Esophagus squamous epithelium (tissue), 5 donors: ENCODE results near the gene NFYB. TPM values are rescaled to one million over a fixed set of nuclear protein-coding genes. Genes with fewer than 3 reads are reported as not detected.

Source experiments
- DNase-seq: peaks from one replicate; lab custom pipeline; 2025; lab: John Stamatoyannopoulos, UW
- H3K27ac ChIP-seq, 4 donors: fragments of 200-600 bp; sonication (generic); one replicate each; pipeline ENCODE4 v1.5.1; 2016 to 2019; ENCODE audit warnings: mild to moderate bottlenecking in 1 of 4
- H3K27me3 ChIP-seq, 4 donors: fragments of 200-600 bp; sonication (generic); 1 replicate in 3 of 4; 2 replicates in 1 of 4; pipeline versions ENCODE4 v1.5.1 to v1.6.0; 2017 to 2021; ENCODE audit warnings: antibody characterized with exemption in 1 of 4
- H3K36me3 ChIP-seq, 3 donors: fragments of 200-600 bp; sonication (generic); one replicate each; pipeline ENCODE4 v1.5.1; 2016 to 2019
- H3K4me1 ChIP-seq, 3 donors: fragments of 200-600 bp; sonication (generic); one replicate each; pipeline ENCODE4 v1.5.1; 2017 to 2019
- H3K4me3 ChIP-seq, 4 donors: fragments of 200-600 bp; sonication (generic); 1 replicate in 3 of 4; 2 replicates in 1 of 4; pipeline ENCODE4 v1.5.1; 2016 to 2019; ENCODE audit warnings: mild to moderate bottlenecking in 2 of 4, moderate library complexity in 1 of 4
- H3K9me3 ChIP-seq, 3 donors: fragments of 200-600 bp; sonication (generic); one replicate each; pipeline ENCODE4 v1.5.1; 2016 to 2019
- POLR2A ChIP-seq, 4 donors: fragments of 450-650 bp; IDR thresholded peaks; one replicate each; pipeline ENCODE4 v1.6.1; 2017; ENCODE audit warnings: antibody characterized with exemption in 4 of 4, mild to moderate bottlenecking in 4 of 4, moderate library complexity in 3 of 4
- WGBS, 2 donors: methylation state at CpG; one replicate each; pipeline ENCODE4 v1.1.5; 2018; 5-methylcytosine and 5-hydroxymethylcytosine counted together
- intact Hi-C: fragments of 100-400 bp; cut with DNase I; formaldehyde crosslinking; loops from one replicate; pipeline ENCODE4 v1.15.0; 2022
- small RNA-seq, 4 donors: library from RNA; depleted of rRNA; stranded (forward); fragments of <200 nt; gene quantifications; one replicate each; pipeline ENCODE3, GENCODE V24; 2016
- total RNA-seq, 4 donors: library from RNA; depleted of rRNA; stranded (reverse); fragments of >200 nt; gene quantifications; one replicate each; pipeline ENCODE4 v1.1.0, GENCODE V29; 2016
- TF ChIP-seq, protein P1 (sequence below), 6 experiments: fragments of 450-650 bp in 4 of 6; fragments of 200-600 bp in 2 of 6; sonication (generic) in 2 of 6; IDR thresholded peaks; one replicate each; pipeline ENCODE4 v1.5.1; 2016 to 2019; ENCODE audit warnings: antibody characterized with exemption in 6 of 6, mild to moderate bottlenecking in 4 of 6, moderate library complexity in 4 of 6
- donor health status: DM: yes; HTN: yes; CAD: no.

Gene NFYB
- total RNA-seq, 4 donors from 2014 or later = 8.1 to 31.5 (median 12.9) TPM

DNA sequence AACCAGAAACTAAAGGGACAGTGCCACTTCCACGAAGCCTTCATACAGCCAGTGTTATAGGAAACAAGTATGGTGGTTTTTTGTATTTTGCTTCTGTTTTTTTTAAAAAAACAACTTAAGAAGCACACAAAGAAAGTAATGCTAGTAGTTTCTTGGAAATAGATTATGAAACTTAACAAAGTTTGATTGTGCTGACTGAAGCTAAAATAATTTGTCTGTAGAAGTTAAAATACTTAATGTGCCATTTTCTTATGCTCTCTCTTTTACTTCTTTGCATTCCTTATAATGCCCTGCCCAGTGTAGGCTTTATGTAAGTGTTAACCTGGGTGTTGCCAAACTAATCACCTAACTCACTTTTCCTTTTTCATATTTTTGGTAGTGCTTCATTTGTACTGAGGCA lies 57.2 kb downstream of the NFYB start:
- TF ChIP-seq, protein P1, sequence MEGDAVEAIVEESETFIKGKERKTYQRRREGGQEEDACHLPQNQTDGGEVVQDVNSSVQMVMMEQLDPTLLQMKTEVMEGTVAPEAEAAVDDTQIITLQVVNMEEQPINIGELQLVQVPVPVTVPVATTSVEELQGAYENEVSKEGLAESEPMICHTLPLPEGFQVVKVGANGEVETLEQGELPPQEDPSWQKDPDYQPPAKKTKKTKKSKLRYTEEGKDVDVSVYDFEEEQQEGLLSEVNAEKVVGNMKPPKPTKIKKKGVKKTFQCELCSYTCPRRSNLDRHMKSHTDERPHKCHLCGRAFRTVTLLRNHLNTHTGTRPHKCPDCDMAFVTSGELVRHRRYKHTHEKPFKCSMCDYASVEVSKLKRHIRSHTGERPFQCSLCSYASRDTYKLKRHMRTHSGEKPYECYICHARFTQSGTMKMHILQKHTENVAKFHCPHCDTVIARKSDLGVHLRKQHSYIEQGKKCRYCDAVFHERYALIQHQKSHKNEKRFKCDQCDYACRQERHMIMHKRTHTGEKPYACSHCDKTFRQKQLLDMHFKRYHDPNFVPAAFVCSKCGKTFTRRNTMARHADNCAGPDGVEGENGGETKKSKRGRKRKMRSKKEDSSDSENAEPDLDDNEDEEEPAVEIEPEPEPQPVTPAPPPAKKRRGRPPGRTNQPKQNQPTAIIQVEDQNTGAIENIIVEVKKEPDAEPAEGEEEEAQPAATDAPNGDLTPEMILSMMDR (IDR thresholded peaks at IDR 0.05) = no peak
- TF ChIP-seq POLR2A (IDR thresholded peaks at IDR 0.05) = no peak
- H3K9me3 ChIP-seq = no peaks in the 10 kb centered on the region
- WGBS, 2 donors = 76 to 90% methylated on average over 1 of the region's 1 CpG
- peaks cover 8 to 61% (median 11%) of the 10 kb centered on the region in 3 donors for H3K36me3 ChIP-seq
- H3K27me3 ChIP-seq = no peaks in the 10 kb centered on the region
- H3K4me3 ChIP-seq = no peak overlapping the region
- intact Hi-C loops = no loop called here
- H3K27ac ChIP-seq = no peak overlapping the region
- H3K4me1 ChIP-seq = no peaks in the 10 kb centered on the region
- no peak for DNase-seq

DNA sequence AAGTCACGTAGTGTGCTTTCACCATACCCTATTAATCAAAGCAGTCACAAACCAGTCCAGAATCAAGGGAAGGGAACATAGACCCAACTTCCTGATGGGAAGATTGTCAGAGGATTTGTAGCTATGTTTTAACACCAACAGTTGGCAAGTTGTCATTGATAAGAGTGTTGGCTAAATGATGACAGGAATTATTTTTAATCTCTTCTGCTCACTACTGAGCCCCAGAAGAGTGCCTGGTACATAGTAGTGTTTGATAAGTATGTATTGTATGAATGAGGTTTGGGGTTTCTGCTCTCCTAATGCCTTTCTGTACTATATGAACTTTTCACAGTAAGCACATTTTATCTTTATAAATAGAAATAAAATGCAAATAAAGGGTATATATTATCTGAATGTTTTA lies 59.0 kb downstream of the NFYB start:
- Histone ChIP-seq H3K4me3 (no peak overlapping the region), H3K27ac (no peak overlapping the region), H3K27me3 (no peaks in the 10 kb centered on the region), H3K36me3 (peaks cover 8 to 49% (median 11%) of the 10 kb centered on the region in 3 donors), H3K4me1 (no peaks in the 10 kb centered on the region), H3K9me3 (no peaks in the 10 kb centered on the region)
- 78 to 80% methylated on average over 1 of the region's 1 CpG for WGBS, 2 donors
- TF ChIP-seq, protein P1 (IDR thresholded peaks at IDR 0.05) = no peak
- no peak for TF ChIP-seq POLR2A (IDR thresholded peaks at IDR 0.05)
- intact Hi-C loops = no loop called here
- no peak for DNase-seq

DNA sequence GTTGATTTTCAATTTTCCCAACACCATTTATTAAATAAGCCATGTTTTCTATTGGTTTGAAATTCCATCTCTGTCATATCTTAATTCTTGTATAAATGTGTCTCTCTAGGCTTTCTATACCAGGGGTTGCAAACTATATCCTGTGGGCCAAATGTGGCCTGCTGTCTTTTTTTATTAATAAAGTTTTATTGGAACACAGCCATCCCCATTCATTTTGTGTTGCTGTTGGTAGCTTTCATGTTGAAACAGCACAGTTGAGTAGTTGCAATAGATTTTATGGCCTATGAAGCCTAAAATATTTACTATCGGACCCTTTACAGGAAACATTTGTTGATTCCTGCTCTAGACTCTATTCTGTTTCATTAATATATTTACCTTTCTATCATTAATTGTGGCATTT lies 64.3 kb downstream of the NFYB start:
- H3K9me3 ChIP-seq = no peaks in the 10 kb centered on the region
- no peak for DNase-seq
- no peak overlapping the region for H3K4me3 ChIP-seq
- WGBS, 2 donors = 100% methylated on average over 1 of the region's 1 CpG
- H3K27ac ChIP-seq = no peak overlapping the region
- H3K4me1 ChIP-seq = no peaks in the 10 kb centered on the region
- peaks cover 0 to 58% (median 0%) of the 10 kb centered on the region in 3 donors for H3K36me3 ChIP-seq
- no peaks in the 10 kb centered on the region for H3K27me3 ChIP-seq
- TF ChIP-seq, protein P1 (IDR thresholded peaks at IDR 0.05) = no peak
- no peak for TF ChIP-seq POLR2A (IDR thresholded peaks at IDR 0.05)
- intact Hi-C loops = no loop called here

DNA sequence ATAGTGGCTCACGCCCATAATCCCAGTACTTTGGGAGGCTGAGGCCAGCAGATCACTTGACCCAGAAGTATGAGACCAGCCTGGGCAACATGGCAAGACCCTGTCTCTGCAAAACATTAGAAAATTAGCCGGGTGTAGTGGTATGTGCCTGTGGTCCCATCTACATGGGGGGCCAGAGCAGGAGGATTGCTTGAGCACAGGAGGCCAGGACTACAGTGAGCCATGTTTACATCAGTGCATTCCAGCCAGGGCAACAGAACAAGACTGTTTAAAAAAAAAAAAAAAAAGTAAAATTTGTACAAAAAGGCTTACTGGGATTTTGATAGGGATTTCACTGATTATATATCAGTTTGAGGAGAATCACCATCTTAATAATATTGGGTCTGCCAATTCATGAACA lies 65.9 kb downstream of the NFYB start:
- no peak overlapping the region for H3K4me3 ChIP-seq
- no peak overlapping the region for H3K27ac ChIP-seq
- peaks cover 0 to 62% (median 0%) of the 10 kb centered on the region in 3 donors for H3K36me3 ChIP-seq
- TF ChIP-seq POLR2A (IDR thresholded peaks at IDR 0.05) = no peak
- TF ChIP-seq, protein P1 (IDR thresholded peaks at IDR 0.05) = no peak
- intact Hi-C loops = no loop called here
- DNase-seq = no peak
- 92 to 100% methylated on average over 1 to 2 of the region's 2 CpGs for WGBS, 2 donors
- H3K27me3 ChIP-seq = no peaks in the 10 kb centered on the region
- no peaks in the 10 kb centered on the region for H3K9me3 ChIP-seq
- H3K4me1 ChIP-seq = peaks cover 0 to 4% (median 0%) of the 10 kb centered on the region in 3 donors

Small RNA genes lying within 50 kb of the gene (small RNA-seq; reads per million reads assigned to genes)
- 0 reads per million in 4 donors for gene RNA5SP370

Other genes starting within 250 kb of the NFYB start
- 100 to 1,000 TPM; 206 to 319 (median 209) TPM for gene HSP90B1, start 207.8 kb downstream of the NFYB start, total RNA-seq
- 10 to 100 TPM; 19.4 to 42.8 (median 24.9) TPM for gene TDG, start 172.3 kb downstream of the NFYB start, total RNA-seq
- 1 to 10 TPM in 2 of 4 donors, under 1 TPM in 1, not detected in 1; 0.61 to 4.8 (median 2.7) TPM for gene GLT8D2, start 88.0 kb downstream of the NFYB start, total RNA-seq
- gene HCFC2, start 73.7 kb downstream of the NFYB start, total RNA-seq = 10 to 100 TPM; 10.1 to 17.7 (median 14.7) TPM
- gene TXNRD1, start 77.6 kb upstream of the NFYB start, total RNA-seq = 100 to 1,000 TPM in 2 of 4 donors, 10 to 100 TPM in 2; 40.6 to 125 (median 82.0) TPM
- 10 to 100 TPM in 2 of 4 donors, 1 to 10 TPM in 2; 1.8 to 17.1 (median 7.0) TPM for gene EID3, start 165.5 kb upstream of the NFYB start, total RNA-seq